Testis (tissue), 2 donors: ENCODE measurements around the gene TRAPPC3.

Source experiments
- CTCF ChIP-seq, 3 experiments: fragments of 450-650 bp in 2 of 3; fragments of 200-600 bp in 1 of 3; sonication (generic) in 1 of 3; IDR thresholded peaks; one replicate each; pipeline ENCODE4 v1.5.1; 2016 to 2019; ENCODE audit warnings: antibody characterized with exemption in 3 of 3, mild to moderate bottlenecking in 2 of 3, moderate library complexity in 1 of 3
- POLR2A ChIP-seq: fragments of 450-650 bp; IDR thresholded peaks from one replicate; pipeline ENCODE4 v1.6.1; 2017; ENCODE audit warnings: antibody characterized with exemption, mild to moderate bottlenecking, moderate library complexity

- no peak for TF ChIP-seq CTCF (IDR thresholded peaks at IDR 0.05)
- TF ChIP-seq POLR2A, result no peak
Measured at GRCh38 chr1:36154335-36154734, 5.0 kb upstream of the TRAPPC3 start.
